ENCODE results near the gene GRB7.
"Not testable (repeated sequence)": the region's sequence is repeated elsewhere in the genome, so short reads cannot be mapped to it uniquely, and the experiment has no call there.

Gene GRB7

DNA sequence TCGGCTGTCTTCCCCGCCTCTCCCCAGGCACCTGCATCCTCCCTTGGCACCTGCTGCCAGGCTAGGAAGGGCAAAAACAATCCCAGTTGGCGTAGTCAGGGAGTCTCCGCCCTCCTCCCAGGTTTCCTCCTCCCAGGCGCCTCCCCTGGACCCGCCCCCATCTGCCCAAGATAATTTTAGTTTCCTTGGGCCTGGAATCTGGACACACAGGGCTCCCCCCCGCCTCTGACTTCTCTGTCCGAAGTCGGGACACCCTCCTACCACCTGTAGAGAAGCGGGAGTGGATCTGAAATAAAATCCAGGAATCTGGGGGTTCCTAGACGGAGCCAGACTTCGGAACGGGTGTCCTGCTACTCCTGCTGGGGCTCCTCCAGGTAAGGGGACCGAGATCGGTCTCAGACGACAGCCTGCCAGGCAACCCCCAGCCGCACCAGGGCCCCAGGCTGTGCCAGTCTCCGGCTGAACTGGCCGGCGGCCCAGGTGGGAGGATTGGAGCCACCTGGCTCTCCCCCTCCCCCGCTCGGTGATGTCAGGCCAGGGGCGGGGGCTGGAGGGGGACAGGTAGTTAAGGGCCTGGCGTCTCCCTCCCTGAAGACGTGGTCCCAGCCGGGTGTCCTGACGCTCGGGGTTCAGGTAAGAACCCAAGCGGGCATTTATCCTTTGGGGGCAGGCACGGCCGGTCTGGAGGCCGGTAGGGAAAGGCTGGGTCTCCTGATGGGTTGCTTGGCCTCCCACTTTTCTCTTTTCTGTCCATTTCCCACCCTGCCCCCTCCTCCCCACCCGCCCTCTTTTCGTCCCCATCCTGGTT is at the start of gene GRB7:
GRB7 (plus strand) TSS at position 179 of the 808 bp plus-strand sequence. CDS start 4,364 bp downstream, outside the sequence.
- peak; percentile 59 for DNase-seq (ENCODE audit: low spot score)

DNA sequence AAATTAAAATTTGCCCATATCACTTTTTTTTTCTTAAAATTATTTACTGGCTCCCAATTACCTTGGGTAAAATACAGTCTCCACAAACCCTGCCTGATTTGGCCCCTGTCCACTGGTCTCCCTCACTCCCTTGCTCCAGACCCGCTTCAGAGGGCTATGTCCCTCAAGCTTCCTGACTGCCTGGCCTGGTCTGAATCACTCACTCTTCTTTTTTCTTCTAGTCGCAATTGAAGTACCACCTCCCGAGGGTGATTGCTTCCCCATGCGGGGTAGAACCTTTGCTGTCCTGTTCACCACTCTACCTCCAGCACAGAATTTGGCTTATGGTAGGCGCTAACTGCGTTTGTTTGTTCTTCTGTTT is 49.3 kb upstream of the GRB7 start:
- no peak for DNase-seq (ENCODE audit: low spot score)

DNA sequence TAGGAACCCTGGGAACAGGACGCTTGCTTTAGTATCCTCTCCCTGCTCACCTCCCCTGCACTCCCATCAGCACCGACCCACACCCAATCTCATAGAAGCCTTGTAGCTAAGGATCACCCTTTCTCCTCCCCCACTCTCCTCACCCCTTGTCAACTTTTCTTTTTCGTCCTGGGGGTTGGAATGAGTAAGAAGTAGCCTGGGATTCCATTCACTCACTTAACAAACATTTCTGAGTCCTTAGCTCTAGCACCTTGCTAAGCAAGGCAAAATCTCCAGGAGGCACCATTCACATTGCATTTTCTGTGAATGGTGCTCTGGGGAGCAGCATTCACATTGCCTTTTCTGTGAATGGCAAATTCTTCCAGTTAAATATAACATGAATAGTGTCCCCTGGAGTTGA is 48.8 kb upstream of the GRB7 start:
- no peak for DNase-seq (ENCODE audit: low spot score)

DNA sequence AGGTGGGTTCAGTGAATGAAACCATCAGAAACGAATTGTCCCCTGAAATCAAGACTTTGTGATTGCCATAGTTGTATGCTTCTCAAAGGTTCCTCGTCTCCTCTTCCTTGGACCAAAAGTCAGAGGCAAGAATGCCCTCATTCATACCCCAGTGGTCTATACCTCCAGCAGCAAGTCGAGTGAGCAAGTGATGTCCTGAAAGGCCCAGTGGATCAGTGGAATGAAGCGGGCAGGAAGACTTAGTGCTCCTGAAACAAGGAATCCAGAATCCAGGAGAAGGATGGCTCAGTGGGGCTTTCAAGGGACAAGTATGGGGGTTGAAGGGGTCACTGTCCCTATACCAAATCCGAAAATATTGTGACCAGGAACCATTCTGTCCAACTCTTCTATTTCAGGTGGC is 43.1 kb upstream of the GRB7 start:
- DNase-seq (ENCODE audit: low spot score) = no peak

DNA sequence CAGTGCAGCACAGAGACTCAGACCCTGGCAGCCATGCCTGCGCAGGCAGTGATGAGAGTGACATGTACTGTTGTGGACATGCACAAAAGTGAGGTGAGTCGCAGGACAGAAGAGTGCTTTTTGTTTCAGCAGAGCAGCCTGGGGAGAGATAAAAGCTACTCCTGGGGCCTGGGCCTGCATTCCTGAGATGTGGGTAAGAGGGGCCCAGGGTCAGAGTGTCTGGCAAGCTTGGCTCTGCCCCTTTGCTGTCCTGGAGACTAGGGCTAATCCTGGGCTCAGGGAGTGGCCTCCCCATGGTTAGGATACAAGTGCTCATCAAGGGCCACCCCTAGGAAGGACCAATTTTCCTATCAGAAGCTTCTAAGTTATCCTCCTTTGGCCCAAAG is 42.7 kb upstream of the GRB7 start:
- no peak for DNase-seq (ENCODE audit: low spot score)

DNA sequence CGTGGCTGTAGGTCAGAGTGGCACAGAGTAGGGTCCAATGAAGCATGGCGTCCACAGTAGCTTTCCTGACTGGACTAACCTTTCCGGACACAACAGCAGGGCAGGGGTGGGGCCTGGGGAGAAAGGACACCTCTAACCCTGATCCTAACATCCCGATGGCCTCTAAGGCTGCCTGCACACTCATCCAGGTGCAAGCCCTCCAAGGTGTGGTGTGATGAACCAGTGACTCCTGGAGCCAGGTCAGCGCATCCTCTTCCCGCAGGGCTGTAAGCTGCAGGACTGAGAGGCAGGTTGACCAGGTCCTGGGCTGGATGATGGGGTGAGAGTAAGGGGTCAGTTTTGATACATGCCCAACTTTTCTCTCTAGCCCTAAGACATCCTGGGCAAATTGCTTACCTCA is 41.0 kb upstream of the GRB7 start:
- DNase-seq (ENCODE audit: low spot score) = no peak

DNA sequence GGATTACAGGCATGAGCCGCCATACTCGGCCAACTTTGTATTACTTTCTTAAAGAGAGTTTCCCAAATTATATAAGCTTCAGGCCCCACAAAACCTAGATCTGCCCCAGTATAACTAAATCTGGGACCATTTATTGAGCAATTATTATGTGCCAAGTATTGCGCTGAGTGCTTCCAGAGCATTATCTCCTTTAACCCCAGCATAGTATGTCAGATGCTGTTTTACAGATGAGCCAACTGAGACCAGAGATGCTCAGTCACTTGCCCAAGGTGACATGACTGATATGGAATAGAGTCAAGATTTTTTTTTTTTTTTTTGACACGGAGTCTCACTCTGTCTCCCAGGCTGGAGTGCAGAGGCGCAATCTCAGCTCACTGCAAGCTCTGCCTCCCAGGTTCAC is 39.8 kb upstream of the GRB7 start:
- DNase-seq (ENCODE audit: low spot score) = no peak

DNA sequence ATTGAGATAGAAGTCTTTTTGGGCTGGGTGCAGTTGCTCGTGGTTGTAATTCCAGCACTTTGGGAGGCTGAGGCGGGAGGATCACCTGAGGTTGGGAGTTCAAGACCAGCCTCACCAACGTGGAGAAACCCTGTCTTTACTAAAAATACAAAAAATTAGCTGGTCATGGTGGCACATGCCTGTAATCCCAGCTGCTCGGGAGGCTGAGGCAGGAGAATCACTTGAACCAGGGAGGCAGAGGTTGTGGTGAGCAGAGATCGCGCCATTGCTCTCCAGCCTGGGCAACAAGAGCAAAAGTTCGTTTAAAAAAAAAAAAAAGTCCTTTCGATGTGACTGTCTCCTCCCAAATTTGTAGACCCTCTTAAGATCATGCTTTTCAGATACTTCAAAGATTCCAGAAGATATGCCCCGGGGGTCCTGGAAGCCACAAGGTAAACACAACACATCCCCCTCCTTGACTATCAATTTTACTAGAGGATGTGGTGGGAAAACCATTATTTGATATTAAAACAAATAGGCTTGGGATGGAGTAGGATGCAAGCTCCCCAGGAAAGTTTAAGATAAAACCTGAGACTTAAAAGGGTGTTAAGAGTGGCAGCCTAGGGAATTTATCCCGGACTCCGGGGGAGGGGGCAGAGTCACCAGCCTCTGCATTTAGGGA is 38.5 kb upstream of the GRB7 start:
- not testable (repeated sequence) for DNase-seq (ENCODE audit: low spot score)

DNA sequence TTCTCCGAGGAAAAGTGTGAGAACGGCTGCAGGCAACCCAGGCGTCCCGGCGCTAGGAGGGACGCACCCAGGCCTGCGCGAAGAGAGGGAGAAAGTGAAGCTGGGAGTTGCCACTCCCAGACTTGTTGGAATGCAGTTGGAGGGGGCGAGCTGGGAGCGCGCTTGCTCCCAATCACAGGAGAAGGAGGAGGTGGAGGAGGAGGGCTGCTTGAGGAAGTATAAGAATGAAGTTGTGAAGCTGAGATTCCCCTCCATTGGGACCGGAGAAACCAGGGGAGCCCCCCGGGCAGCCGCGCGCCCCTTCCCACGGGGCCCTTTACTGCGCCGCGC is 38.0 kb upstream of the GRB7 start, which contains the start of gene ERBB2:
ERBB2 (plus strand) TSS at position 247 of the 330 bp plus-strand sequence. CDS start 175 bp downstream, outside the sequence.
- DNase-seq (ENCODE audit: low spot score) = peak; percentile 88

DNA sequence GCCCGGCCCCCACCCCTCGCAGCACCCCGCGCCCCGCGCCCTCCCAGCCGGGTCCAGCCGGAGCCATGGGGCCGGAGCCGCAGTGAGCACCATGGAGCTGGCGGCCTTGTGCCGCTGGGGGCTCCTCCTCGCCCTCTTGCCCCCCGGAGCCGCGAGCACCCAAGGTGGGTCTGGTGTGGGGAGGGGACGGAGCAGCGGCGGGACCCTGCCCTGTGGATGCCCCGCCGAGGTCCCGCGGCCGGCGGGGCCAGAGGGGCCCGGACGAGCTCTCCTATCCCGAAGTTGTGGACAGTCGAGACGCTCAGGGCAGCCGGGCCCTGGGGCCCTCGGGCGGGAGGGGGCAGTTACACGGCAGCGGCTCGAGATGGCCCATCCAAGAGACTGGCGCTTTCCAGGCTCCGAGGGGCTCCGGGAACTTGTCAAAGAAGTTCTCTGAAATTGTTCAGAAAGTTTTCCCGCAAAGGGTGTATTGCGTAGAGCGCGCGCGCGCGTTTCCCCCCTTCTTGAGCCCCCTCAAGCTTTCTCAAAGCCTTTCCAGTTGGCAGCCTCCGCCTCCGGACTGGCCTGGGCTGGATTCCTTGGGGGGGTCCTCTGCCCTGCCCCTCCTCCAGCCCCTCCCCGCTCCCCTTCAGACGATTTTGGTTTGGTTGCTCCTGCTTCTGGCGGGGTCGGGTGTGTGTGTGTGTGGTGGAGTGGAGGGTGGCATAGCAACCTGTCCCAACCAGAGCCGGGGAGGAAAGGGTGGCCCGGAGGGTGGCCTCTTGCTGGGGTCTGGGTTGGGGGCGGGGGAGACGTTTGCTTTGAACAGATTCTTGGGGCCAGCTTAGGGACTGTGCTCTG is 37.4 kb upstream of the GRB7 start:
- peak; percentile 68 for DNase-seq (ENCODE audit: low spot score)

DNA sequence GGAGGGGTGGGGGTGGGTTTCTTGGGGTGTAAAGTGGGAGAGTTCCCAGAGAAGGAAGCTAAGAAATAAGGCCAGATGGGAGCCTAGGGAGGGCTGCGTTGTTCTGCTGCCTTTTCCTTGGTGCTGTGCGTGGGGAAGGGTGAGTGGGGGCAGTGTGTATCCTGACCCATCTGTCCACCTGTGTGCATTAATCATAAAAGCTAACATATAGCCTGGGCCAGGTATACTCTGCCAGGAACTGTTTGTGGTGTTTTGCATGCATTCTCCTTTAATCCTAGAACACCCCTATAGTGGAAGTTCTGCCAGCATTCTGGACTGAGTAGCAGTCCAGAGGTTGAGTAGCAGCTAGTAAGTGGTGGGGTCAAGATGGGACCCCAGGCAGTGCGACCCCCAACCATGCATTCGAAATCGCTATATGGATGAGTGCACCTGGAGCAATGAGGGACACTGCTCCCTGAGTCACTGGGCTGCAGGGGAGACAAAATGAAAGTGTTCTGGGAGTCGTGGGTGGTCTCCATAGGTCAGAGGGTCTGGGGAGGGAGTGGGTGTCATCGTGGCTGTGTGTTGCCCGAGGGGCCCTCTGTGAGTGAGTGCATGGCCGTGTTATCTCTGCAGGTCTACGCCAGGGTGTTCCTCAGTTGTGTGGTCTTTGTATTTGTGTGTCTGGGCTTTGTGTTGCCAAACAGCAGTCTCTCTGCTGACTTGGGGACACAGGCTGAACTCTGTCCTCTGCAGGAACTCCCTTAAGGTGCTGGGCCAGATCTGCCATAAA is 36.5 kb upstream of the GRB7 start:
- DNase-seq (ENCODE audit: low spot score) = no peak

DNA sequence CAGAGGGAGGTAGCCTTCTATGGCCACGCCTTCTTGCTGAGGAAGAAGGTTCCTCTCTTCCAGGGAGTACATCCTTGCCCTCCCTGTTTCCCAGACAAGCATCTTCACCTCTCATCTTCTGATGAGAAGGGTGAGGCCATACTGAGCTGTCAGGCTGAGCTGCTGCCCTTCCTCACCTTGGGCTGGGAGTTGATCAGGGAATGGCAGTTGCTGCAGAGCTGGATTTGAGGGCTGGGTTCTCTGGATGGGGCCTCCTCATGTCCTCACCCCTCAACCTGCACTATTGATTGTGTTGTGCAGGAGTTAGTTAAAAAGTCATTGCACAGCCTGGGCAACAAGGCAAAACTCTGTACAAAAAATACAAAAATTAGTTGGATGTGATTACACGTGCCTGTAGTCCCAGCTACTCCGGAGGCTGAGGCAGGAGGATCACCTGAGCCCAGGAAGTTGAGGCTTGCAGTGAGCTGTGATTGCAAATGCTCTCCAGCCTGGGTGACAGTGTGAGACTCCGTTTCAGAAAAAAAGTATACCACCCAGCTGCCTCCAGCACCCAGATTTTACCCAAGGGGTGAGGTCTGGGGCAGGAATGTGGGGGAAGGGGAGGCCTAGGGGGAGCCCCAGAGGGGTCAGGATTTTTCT is 35.8 kb upstream of the GRB7 start:
- DNase-seq (ENCODE audit: low spot score) = no peak

DNA sequence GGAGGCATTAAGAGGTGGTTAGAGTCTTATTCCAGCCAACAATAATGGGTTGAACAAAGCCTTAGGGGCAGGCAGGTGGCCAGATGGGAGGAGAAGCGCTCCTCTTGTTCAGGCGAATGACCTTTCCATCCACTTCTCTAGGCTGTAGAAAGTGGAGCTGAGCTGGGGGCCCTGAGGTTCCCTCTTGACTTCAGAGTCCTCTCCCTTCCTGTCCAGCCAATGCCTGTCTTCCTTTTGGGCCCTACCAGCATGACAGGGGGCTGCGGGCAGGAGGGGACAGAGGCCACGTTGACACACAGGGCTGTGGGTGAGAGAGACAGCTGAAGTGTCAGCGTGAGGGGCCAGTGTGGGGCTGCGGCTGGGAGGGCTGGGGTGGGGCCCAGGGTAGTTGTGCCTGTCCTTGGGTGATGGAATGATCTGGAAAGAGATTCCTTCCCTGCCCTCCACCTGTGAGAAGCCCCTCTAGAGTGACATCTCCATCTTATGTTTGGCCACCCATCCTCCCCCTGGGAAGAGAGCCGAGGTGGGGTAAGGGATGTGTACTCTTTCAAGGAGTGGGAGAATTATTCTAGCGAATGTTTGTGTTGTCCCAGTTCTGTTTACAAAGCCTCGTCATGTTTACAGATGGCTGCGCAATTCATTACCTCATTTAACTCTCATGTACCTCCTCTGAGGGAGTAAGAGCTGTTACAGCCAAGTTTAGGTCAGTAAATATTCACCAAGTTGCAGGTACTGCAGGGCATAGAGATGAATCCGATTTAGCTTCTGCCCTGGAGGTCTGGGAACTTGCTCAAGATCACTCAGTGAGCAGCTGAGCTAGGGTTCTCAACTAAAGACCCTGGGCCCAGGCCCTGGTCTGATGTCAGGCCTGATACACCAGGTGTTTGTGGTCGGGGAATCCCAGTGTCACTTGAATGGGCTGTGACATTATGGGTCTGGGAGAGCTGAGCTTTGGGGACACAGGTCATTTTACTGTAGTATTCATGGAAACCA is 34.5 kb upstream of the GRB7 start:
- no peak for DNase-seq (ENCODE audit: low spot score)

DNA sequence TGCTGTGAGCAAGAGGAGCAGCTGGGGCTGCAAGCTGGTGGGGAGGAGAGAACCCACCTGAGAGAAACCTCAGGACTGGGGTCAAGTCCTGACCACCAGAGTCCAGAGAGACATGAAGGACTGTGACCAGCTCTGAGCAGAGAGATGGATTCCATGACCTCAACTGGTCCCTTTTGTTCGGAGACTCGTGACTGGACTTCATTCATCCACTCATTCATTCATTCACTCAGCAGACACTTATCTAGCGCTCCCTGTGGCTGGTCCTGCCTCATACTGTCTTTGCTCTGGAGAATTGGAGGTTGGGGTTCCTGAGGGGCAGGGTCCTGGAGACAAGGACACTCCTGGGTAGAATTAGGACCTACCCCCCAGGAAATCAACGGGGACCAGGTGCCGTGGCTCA is 33.8 kb upstream of the GRB7 start:
- DNase-seq (ENCODE audit: low spot score) = no peak

DNA sequence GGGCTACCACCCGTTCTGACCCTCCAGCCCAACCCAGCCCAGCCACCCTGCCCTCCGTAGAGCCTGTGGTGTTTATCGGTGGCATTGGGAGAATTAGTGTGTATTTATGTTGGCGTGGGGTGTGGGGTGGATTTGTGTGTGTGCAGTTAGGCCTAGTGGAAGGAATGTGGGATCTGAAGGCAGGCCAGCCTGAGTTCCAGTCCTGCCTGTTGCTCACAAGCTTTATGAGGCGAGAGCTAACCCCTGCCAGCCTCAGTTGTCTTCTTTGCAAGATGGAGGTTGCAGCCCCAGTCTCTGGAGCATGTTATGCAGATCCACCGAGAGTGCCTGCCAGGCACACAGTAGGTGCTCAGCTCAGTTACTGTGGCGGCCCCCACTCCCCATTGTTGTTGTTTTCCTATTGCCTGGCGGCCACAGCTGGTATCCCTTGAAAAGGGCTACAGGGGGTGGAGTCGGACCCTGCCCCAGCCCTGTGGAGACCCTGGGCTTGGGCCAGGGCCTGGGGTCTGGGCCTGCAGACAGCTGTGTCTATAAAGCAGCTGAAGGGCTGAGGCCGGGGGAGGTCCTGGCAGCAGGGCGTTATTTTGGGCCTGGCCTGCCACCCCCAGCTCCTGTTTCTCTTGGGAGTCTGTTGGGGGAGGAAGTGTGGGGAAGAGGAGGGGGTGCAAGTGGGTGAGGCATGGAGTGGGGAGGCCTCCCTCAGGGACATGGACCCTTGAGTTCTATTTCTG is 32.8 kb upstream of the GRB7 start:
- DNase-seq (ENCODE audit: low spot score) = peak; percentile 58

DNA sequence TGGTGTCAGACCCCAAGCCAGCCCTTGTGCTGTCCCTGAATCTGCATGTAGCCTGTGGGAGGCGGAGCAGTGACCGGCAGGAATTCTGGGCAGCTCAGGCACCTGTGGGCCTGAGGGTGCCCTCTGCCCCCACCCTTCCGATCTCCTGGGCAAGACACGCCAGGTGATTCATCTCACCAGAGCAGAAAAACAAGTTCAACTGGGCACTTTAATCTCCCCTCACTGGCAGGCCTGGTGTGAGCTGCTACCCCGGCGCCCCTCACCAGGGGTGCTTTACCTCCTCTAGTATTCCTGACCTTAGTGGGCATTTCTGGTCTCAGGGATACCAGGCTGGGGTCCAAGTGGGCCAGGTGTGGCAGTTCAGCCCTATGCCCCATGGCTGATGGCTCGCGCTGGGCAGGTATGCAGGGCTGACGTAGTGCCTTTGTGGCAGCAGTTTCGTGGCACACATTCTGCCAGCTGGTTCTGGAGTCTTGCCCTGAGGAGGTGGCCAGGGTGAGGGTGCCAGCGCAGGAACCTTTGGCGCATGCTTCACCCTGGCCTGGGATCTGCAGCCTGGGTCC is 31.9 kb upstream of the GRB7 start:
- DNase-seq (ENCODE audit: low spot score) = no peak

DNA sequence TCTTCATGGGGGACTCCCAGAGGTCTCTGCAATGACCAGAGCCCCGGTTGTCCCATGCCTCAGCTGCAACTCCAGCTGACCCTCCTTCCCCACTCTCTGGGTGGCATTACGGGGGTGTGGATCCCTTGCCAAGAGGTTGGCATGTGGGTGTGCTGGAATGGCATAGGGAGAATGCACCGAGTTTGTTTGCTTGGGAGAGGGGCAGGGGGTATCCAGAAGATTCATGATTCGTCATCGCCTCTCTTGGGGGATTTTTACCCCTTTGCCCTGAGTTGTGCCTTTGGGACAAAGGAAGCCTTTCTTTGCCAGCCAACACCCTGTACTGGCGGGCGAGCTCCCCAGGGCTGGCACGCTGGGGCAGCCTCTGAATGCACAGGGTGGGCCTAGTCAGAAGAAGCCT is 31.4 kb upstream of the GRB7 start:
- no peak for DNase-seq (ENCODE audit: low spot score)

DNA sequence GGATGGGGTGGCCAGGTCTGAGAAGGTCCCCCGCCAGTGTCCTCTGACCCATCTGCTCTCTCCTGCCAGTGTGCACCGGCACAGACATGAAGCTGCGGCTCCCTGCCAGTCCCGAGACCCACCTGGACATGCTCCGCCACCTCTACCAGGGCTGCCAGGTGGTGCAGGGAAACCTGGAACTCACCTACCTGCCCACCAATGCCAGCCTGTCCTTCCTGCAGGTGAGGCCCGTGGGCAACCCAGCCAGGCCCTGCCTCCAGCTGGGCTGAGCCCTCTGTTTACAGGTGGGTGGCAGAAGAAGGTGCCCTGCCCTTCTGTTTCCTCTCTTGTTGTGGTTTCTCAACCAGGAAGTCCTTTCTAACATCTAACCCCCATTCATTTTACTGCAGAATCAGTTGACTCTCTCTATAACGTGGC is 30.8 kb upstream of the GRB7 start:
- no peak for DNase-seq (ENCODE audit: low spot score)

DNA sequence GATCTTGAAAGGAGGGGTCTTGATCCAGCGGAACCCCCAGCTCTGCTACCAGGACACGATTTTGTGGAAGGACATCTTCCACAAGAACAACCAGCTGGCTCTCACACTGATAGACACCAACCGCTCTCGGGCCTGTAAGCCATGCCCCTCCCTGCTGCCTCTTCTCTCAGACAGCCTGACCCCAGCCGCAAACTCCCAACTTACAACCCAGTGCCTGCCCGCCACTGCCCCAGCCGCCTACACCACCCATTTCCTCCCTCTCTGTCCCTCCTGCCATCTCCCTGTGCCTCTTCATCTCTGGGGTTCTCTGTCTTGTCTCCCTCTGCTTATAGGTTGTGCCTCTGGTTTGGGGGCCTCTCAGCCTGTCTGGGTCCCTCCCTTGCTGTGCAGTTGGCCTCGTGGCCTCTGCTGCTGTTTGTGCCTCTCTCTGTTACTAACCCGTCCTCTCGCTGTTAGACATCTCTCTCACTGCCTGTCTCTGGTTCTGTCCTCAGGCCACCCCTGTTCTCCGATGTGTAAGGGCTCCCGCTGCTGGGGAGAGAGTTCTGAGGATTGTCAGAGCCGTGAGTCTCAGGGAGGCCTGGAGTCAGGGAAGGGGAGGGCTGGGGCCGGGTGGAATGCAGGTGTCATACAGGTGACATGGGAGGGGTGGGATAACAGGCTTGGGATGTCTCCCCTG is 28.3 kb upstream of the GRB7 start:
- no peak for DNase-seq (ENCODE audit: low spot score)

All from hepatic stellate cell (primary cell).